ENCODE results near the gene HFM1. TPM values are rescaled to one million over a fixed set of nuclear protein-coding genes. Genes with fewer than 3 reads are reported as not detected.
A peak's percentile ranks its signal among the peaks of the same experiment; 100 is the strongest.
"Not testable (repeated sequence)": the region's sequence is repeated elsewhere in the genome, so short reads cannot be mapped to it uniquely, and the experiment has no call there.

The HFM1 gene
- total and polyA plus RNA-seq, 4 experiments from 2014 or later: not detected

GRCh38 chr1:91286259-91286961, 118.2 kb downstream of the HFM1 start:
- CTCF ChIA-PET (ENCODE audit: partially characterized antibody); H3K36me3 ChIP-seq (ENCODE audit: insufficient read depth, low read length); H3K9me3 ChIP-seq (ENCODE audit: control insufficient read depth in 1 of 2, low read length in 2 of 2); H3K27me3 Mint-ChIP-seq; H3K9me3 Mint-ChIP-seq; H3K27ac Mint-ChIP-seq; H3K4me1 Mint-ChIP-seq; H3K4me1 ChIP-seq (ENCODE audit: insufficient read depth, low read length); H3K27me3 ChIP-seq (ENCODE audit: insufficient read depth, low read length); H3K27ac ChIP-seq (ENCODE audit: low read depth, low read length); H3K36me3 Mint-ChIP-seq; DNase-seq; H3K4me3 Mint-ChIP-seq; POLR2A ChIA-PET (ENCODE audit: partially characterized antibody); H3K4me3 ChIP-seq (ENCODE audit: low read length in 2 of 2): not testable (repeated sequence)
- intact Hi-C loops (cut with micrococcal nuclease): loop anchor here (10.0 kb wide), 1 partner anchor 708 kb away; no protein-coding TSS in a partner anchor

GRCh38 chr1:91283421-91283726, 121.3 kb downstream of the HFM1 start:
- Histone ChIP-seq H3K27me3 (ENCODE audit: insufficient read depth, low read length) (no peaks in the 10 kb centered on the region), H3K27ac (ENCODE audit: low read depth, low read length) (no peak overlapping the region), H3K36me3 (ENCODE audit: insufficient read depth, low read length) (no peaks in the 10 kb centered on the region), H3K9me3 (ENCODE audit: control insufficient read depth in 1 of 2, low read length in 2 of 2) (no peaks in the 10 kb centered on the region), H3K4me3 (ENCODE audit: low read length in 2 of 2) (no peak overlapping the region), H3K4me1 (ENCODE audit: insufficient read depth, low read length) (no peaks in the 10 kb centered on the region)
- POLR2A ChIA-PET (ENCODE audit: partially characterized antibody): no interaction called here
- DNase-seq: no peak
- H3K36me3 Mint-ChIP-seq: no peaks in the 10 kb centered on the region
- no peak overlapping the region for H3K4me3 Mint-ChIP-seq
- intact Hi-C loops (cut with micrococcal nuclease): loop anchor here (2.0 to 10.0 kb wide), 4 partner anchors 116 to 1339 kb away; no protein-coding TSS in a partner anchor
- H3K27ac Mint-ChIP-seq: no peak overlapping the region
- CTCF ChIA-PET (ENCODE audit: partially characterized antibody): interaction anchor here (0.7 to 7.1 kb wide), 11 partner anchors 11 to 655 kb away, joined by 3 to 68 read pairs (median 3); no protein-coding TSS in a partner anchor
- H3K4me1 Mint-ChIP-seq: no peaks in the 10 kb centered on the region
- peaks cover 3 to 7% of the 10 kb centered on the region in 2 donors for H3K27me3 Mint-ChIP-seq
- H3K9me3 Mint-ChIP-seq: no peaks in the 10 kb centered on the region

GRCh38 chr1:91282695-91283420, 121.8 kb downstream of the HFM1 start:
- H3K4me1 ChIP-seq (ENCODE audit: insufficient read depth, low read length): no peaks in the 10 kb centered on the region
- POLR2A ChIA-PET (ENCODE audit: partially characterized antibody): no interaction called here
- Mint-ChIP-seq H3K36me3 (no peaks in the 10 kb centered on the region), H3K4me3 (no peak overlapping the region), H3K27ac (no peak overlapping the region), H3K4me1 (no peaks in the 10 kb centered on the region), H3K27me3 (peaks cover 3 to 9% of the 10 kb centered on the region in 2 donors), H3K9me3 (no peaks in the 10 kb centered on the region)
- H3K27me3 ChIP-seq (ENCODE audit: insufficient read depth, low read length): no peaks in the 10 kb centered on the region
- intact Hi-C loops (cut with micrococcal nuclease): loop anchor here (1.0 to 10.0 kb wide), 6 partner anchors 116 to 1339 kb away; no protein-coding TSS in a partner anchor
- CTCF ChIA-PET (ENCODE audit: partially characterized antibody): interaction anchor here (0.5 to 7.1 kb wide), 16 partner anchors 11 to 713 kb away, joined by 3 to 68 read pairs (median 3); partner anchors contain the start of gene TGFBR3
- H3K27ac ChIP-seq (ENCODE audit: low read depth, low read length): no peak overlapping the region
- H3K36me3 ChIP-seq (ENCODE audit: insufficient read depth, low read length): no peaks in the 10 kb centered on the region
- peak; percentile 32 to 38 (median 33) for DNase-seq
- no peaks in the 10 kb centered on the region for H3K9me3 ChIP-seq (ENCODE audit: control insufficient read depth in 1 of 2, low read length in 2 of 2)
- H3K4me3 ChIP-seq (ENCODE audit: low read length in 2 of 2): no peak overlapping the region

- Histone ChIP-seq H3K27ac (ENCODE audit: low read depth, low read length) (no peak overlapping the region), H3K4me1 (ENCODE audit: insufficient read depth, low read length) (no peaks in the 10 kb centered on the region), H3K27me3 (ENCODE audit: insufficient read depth, low read length) (no peaks in the 10 kb centered on the region), H3K36me3 (ENCODE audit: insufficient read depth, low read length) (no peaks in the 10 kb centered on the region), H3K4me3 (ENCODE audit: low read length in 2 of 2) (no peak overlapping the region), H3K9me3 (ENCODE audit: control insufficient read depth in 1 of 2, low read length in 2 of 2) (no peaks in the 10 kb centered on the region)
- H3K27ac Mint-ChIP-seq: no peak overlapping the region
- H3K9me3 Mint-ChIP-seq: no peaks in the 10 kb centered on the region
- intact Hi-C loops (cut with micrococcal nuclease): loop anchor here (1.0 to 10.0 kb wide), 6 partner anchors 114 to 1341 kb away; no protein-coding TSS in a partner anchor
- peaks cover 2 to 9% of the 10 kb centered on the region in 2 donors for H3K27me3 Mint-ChIP-seq
- CTCF ChIA-PET (ENCODE audit: partially characterized antibody): interaction anchor here (0.9 to 7.1 kb wide), 5 partner anchors 231 to 714 kb away, joined by 3 to 68 read pairs (median 5); partner anchors contain the start of gene TGFBR3
- DNase-seq: no peak
- POLR2A ChIA-PET (ENCODE audit: partially characterized antibody): no interaction called here
- no peak overlapping the region for H3K4me3 Mint-ChIP-seq
- H3K4me1 Mint-ChIP-seq: no peaks in the 10 kb centered on the region
- H3K36me3 Mint-ChIP-seq: no peaks in the 10 kb centered on the region
These were observed 122.9 kb downstream of the HFM1 start for GRCh38 chr1:91281782-91282181.

- no peak for DNase-seq
- POLR2A ChIA-PET (ENCODE audit: partially characterized antibody): no interaction called here
These were observed 125.9 kb downstream of the HFM1 start for GRCh38 chr1:91278754-91279153.

GRCh38 chr1:91273875-91274274, 130.8 kb downstream of the HFM1 start:
- intact Hi-C loops (cut with micrococcal nuclease): no loop called here
- Mint-ChIP-seq H3K27ac (no peak overlapping the region), H3K36me3 (no peaks in the 10 kb centered on the region), H3K4me3 (no peak overlapping the region), H3K27me3 (peaks cover 1 to 12% of the 10 kb centered on the region in 2 donors), H3K9me3 (no peaks in the 10 kb centered on the region), H3K4me1 (no peaks in the 10 kb centered on the region)
- Histone ChIP-seq H3K36me3 (ENCODE audit: insufficient read depth, low read length) (no peaks in the 10 kb centered on the region), H3K27me3 (ENCODE audit: insufficient read depth, low read length) (no peaks in the 10 kb centered on the region), H3K27ac (ENCODE audit: low read depth, low read length) (no peak overlapping the region), H3K4me1 (ENCODE audit: insufficient read depth, low read length) (no peaks in the 10 kb centered on the region), H3K9me3 (ENCODE audit: control insufficient read depth in 1 of 2, low read length in 2 of 2) (no peaks in the 10 kb centered on the region), H3K4me3 (ENCODE audit: low read length in 2 of 2) (no peak overlapping the region)
- ChIA-PET POLR2A (ENCODE audit: partially characterized antibody) (no interaction called here), CTCF (ENCODE audit: partially characterized antibody) (no interaction called here)
- DNase-seq: no peak

More at GRCh38 chr1:91278754-91279153, 125.9 kb downstream of the HFM1 start:
- H3K27ac Mint-ChIP-seq: no peak overlapping the region
- Histone ChIP-seq H3K36me3 (ENCODE audit: insufficient read depth, low read length) (no peaks in the 10 kb centered on the region), H3K9me3 (ENCODE audit: control insufficient read depth in 1 of 2, low read length in 2 of 2) (no peaks in the 10 kb centered on the region), H3K4me3 (ENCODE audit: low read length in 2 of 2) (no peak overlapping the region), H3K27ac (ENCODE audit: low read depth, low read length) (no peak overlapping the region), H3K27me3 (ENCODE audit: insufficient read depth, low read length) (no peaks in the 10 kb centered on the region), H3K4me1 (ENCODE audit: insufficient read depth, low read length) (no peaks in the 10 kb centered on the region)
- H3K27me3 Mint-ChIP-seq: peaks cover 2 to 11% of the 10 kb centered on the region in 2 donors
- intact Hi-C loops (cut with micrococcal nuclease): no loop called here
- H3K36me3 Mint-ChIP-seq: no peaks in the 10 kb centered on the region
- no peaks in the 10 kb centered on the region for H3K4me1 Mint-ChIP-seq
- CTCF ChIA-PET (ENCODE audit: partially characterized antibody): interaction anchor here (2.4 to 7.1 kb wide), 2 partner anchors 112 to 650 kb away, joined by 4 to 68 read pairs; no protein-coding TSS in a partner anchor
- H3K4me3 Mint-ChIP-seq: no peak overlapping the region
- H3K9me3 Mint-ChIP-seq: no peaks in the 10 kb centered on the region

GRCh38 chr1:91261655-91262054, 143.0 kb downstream of the HFM1 start:
- Mint-ChIP-seq H3K27me3 (peaks cover 5 to 6% of the 10 kb centered on the region in 2 donors), H3K9me3 (no peaks in the 10 kb centered on the region), H3K4me1 (no peaks in the 10 kb centered on the region), H3K4me3 (no peak overlapping the region), H3K27ac (no peak overlapping the region), H3K36me3 (no peaks in the 10 kb centered on the region)
- POLR2A ChIA-PET (ENCODE audit: partially characterized antibody): no interaction called here
- CTCF ChIA-PET (ENCODE audit: partially characterized antibody): interaction anchor here (1.4 kb wide), 1 partner anchor 19 kb away, joined by 3 read pairs; no protein-coding TSS in a partner anchor
- no peak for DNase-seq
- H3K9me3 ChIP-seq (ENCODE audit: control insufficient read depth in 1 of 2, low read length in 2 of 2): no peaks in the 10 kb centered on the region
- H3K4me3 ChIP-seq (ENCODE audit: low read length in 2 of 2): no peak overlapping the region
- intact Hi-C loops (cut with micrococcal nuclease): no loop called here
- no peak overlapping the region for H3K27ac ChIP-seq (ENCODE audit: low read depth, low read length)
- no peaks in the 10 kb centered on the region for H3K27me3 ChIP-seq (ENCODE audit: insufficient read depth, low read length)
- no peaks in the 10 kb centered on the region for H3K36me3 ChIP-seq (ENCODE audit: insufficient read depth, low read length)
- H3K4me1 ChIP-seq (ENCODE audit: insufficient read depth, low read length): no peaks in the 10 kb centered on the region

All from CD4-positive, alpha-beta memory T cell (primary cell).